ENCODE results near the gene GMPPA. TPM values are rescaled to one million over a fixed set of nuclear protein-coding genes. Genes with fewer than 3 reads are reported as not detected.

GMPPA gene
- polyA plus RNA-seq, 1 donor from 2014 or later: 24.4 TPM

GRCh38 chr2:219488844-219489194 is 9.9 kb upstream of the GMPPA start:
- Mint-ChIP-seq H3K27me3 (peaks cover 45% of the 10 kb centered on the region), H3K4me1 (no peaks in the 10 kb centered on the region), H3K9me3 (no peaks in the 10 kb centered on the region), H3K36me3 (no peaks in the 10 kb centered on the region), H3K4me3 (no peak overlapping the region), H3K27ac (no peak overlapping the region)

GRCh38 chr2:219489315-219489714 is 9.4 kb upstream of the GMPPA start:
- H3K9me3 Mint-ChIP-seq: no peaks in the 10 kb centered on the region
- no peaks in the 10 kb centered on the region for H3K36me3 Mint-ChIP-seq
- no peaks in the 10 kb centered on the region for H3K4me1 Mint-ChIP-seq
- peaks cover 45% of the 10 kb centered on the region for H3K27me3 Mint-ChIP-seq
- no peak overlapping the region for H3K4me3 Mint-ChIP-seq
- no peak overlapping the region for H3K27ac Mint-ChIP-seq

- no peaks in the 10 kb centered on the region for H3K36me3 Mint-ChIP-seq
- H3K27ac Mint-ChIP-seq: no peak overlapping the region
- no peak overlapping the region for H3K4me3 Mint-ChIP-seq
- no peaks in the 10 kb centered on the region for H3K4me1 Mint-ChIP-seq
- H3K9me3 Mint-ChIP-seq: no peaks in the 10 kb centered on the region
- H3K27me3 Mint-ChIP-seq: peaks cover 41% of the 10 kb centered on the region
These were observed 8.5 kb upstream of the GMPPA start for GRCh38 chr2:219490186-219490585.

GRCh38 chr2:219490600-219491130 is 8.0 kb upstream of the GMPPA start:
- peaks cover 39% of the 10 kb centered on the region for H3K27me3 Mint-ChIP-seq
- H3K27ac Mint-ChIP-seq: no peak overlapping the region
- no peaks in the 10 kb centered on the region for H3K4me1 Mint-ChIP-seq
- no peaks in the 10 kb centered on the region for H3K36me3 Mint-ChIP-seq
- no peaks in the 10 kb centered on the region for H3K9me3 Mint-ChIP-seq
- no peak overlapping the region for H3K4me3 Mint-ChIP-seq

GRCh38 chr2:219491278-219491963 is 7.3 kb upstream of the GMPPA start:
- no peak overlapping the region for H3K4me3 Mint-ChIP-seq
- no peaks in the 10 kb centered on the region for H3K4me1 Mint-ChIP-seq
- H3K27me3 Mint-ChIP-seq: peaks cover 38% of the 10 kb centered on the region
- H3K36me3 Mint-ChIP-seq: no peaks in the 10 kb centered on the region
- no peaks in the 10 kb centered on the region for H3K9me3 Mint-ChIP-seq
- no peak overlapping the region for H3K27ac Mint-ChIP-seq

- no peaks in the 10 kb centered on the region for H3K9me3 Mint-ChIP-seq
- peak overlapping the region in 1 of 3 donors; percentile 77 for H3K27ac Mint-ChIP-seq
- peaks cover 38% of the 10 kb centered on the region for H3K27me3 Mint-ChIP-seq
- peak overlapping the region in 1 of 4 donors; percentile 32 for H3K4me3 Mint-ChIP-seq
- peaks cover 0 to 3% (median 0%) of the 10 kb centered on the region in 3 donors for H3K4me1 Mint-ChIP-seq
- no peaks in the 10 kb centered on the region for H3K36me3 Mint-ChIP-seq
These were observed 6.1 kb upstream of the GMPPA start for GRCh38 chr2:219492575-219492974.

- no peaks in the 10 kb centered on the region for H3K9me3 Mint-ChIP-seq
These were observed 5.6 kb upstream of the GMPPA start for GRCh38 chr2:219493086-219493485.

GRCh38 chr2:219494952-219495530 is 3.6 kb upstream of the GMPPA start:
- H3K4me3 Mint-ChIP-seq: peak overlapping the region in 1 of 4 donors; percentile 88

More at GRCh38 chr2:219493086-219493485, 5.6 kb upstream of the GMPPA start:
- H3K27me3 Mint-ChIP-seq: peaks cover 34% of the 10 kb centered on the region
- H3K4me3 Mint-ChIP-seq: peak overlapping the region in 1 of 4 donors; percentile 32
- H3K27ac Mint-ChIP-seq: peak overlapping the region in 1 of 3 donors; percentile 77
- H3K4me1 Mint-ChIP-seq: peaks cover 0 to 3% (median 0%) of the 10 kb centered on the region in 3 donors
- no peaks in the 10 kb centered on the region for H3K36me3 Mint-ChIP-seq

GRCh38 chr2:219495531-219496122 is 3.1 kb upstream of the GMPPA start:
- Mint-ChIP-seq H3K9me3 (no peaks in the 10 kb centered on the region), H3K36me3 (no peaks in the 10 kb centered on the region), H3K27me3 (peaks cover 29% of the 10 kb centered on the region), H3K4me1 (peaks cover 10 to 18% (median 13%) of the 10 kb centered on the region in 3 donors), H3K4me3 (peak overlapping the region in 1 of 4 donors; percentile 88), H3K27ac (no peak overlapping the region)

More at GRCh38 chr2:219494952-219495530, 3.6 kb upstream of the GMPPA start:
- no peak overlapping the region for H3K27ac Mint-ChIP-seq
- H3K4me1 Mint-ChIP-seq: peaks cover 10 to 15% (median 13%) of the 10 kb centered on the region in 3 donors
- peaks cover 32% of the 10 kb centered on the region for H3K27me3 Mint-ChIP-seq
- no peaks in the 10 kb centered on the region for H3K36me3 Mint-ChIP-seq
- H3K9me3 Mint-ChIP-seq: no peaks in the 10 kb centered on the region

- H3K9me3 Mint-ChIP-seq: no peaks in the 10 kb centered on the region
- no peak overlapping the region for H3K27ac Mint-ChIP-seq
- H3K4me1 Mint-ChIP-seq: peaks cover 10 to 18% (median 13%) of the 10 kb centered on the region in 3 donors
- H3K36me3 Mint-ChIP-seq: no peaks in the 10 kb centered on the region
- H3K4me3 Mint-ChIP-seq: peak overlapping the region in 3 of 4 donors; percentile 65 to 88 (median 73)
- peaks cover 29% of the 10 kb centered on the region for H3K27me3 Mint-ChIP-seq
These were observed 2.4 kb upstream of the GMPPA start for GRCh38 chr2:219496247-219496824.

GRCh38 chr2:219496825-219497494 is 1.7 kb upstream of the GMPPA start:
- peaks cover 10 to 18% (median 13%) of the 10 kb centered on the region in 3 donors for H3K4me1 Mint-ChIP-seq
- H3K9me3 Mint-ChIP-seq: no peaks in the 10 kb centered on the region
- peak overlapping the region in 1 of 3 donors; percentile 97 for H3K27ac Mint-ChIP-seq
- H3K27me3 Mint-ChIP-seq: peaks cover 27% of the 10 kb centered on the region
- H3K4me3 Mint-ChIP-seq: peak overlapping the region; percentile 70 to 99 (median 93)
- H3K36me3 Mint-ChIP-seq: no peaks in the 10 kb centered on the region

- Mint-ChIP-seq H3K27me3 (peaks cover 24% of the 10 kb centered on the region), H3K9me3 (no peaks in the 10 kb centered on the region)
These were observed 1.0 kb upstream of the GMPPA start for GRCh38 chr2:219497495-219498279.

GRCh38 chr2:219499058-219499307 is 292 bp downstream of the GMPPA start:
- Mint-ChIP-seq H3K9me3 (no peaks in the 10 kb centered on the region), H3K27me3 (peaks cover 20% of the 10 kb centered on the region), H3K27ac (peak overlapping the region; percentile 25 to 97 (median 92)), H3K4me3 (peak overlapping the region; percentile 88 to 99 (median 98)), H3K36me3 (no peaks in the 10 kb centered on the region), H3K4me1 (peaks cover 10 to 18% (median 13%) of the 10 kb centered on the region in 3 donors)

More at GRCh38 chr2:219497495-219498279, 1.0 kb upstream of the GMPPA start:
- peaks cover 10 to 18% (median 13%) of the 10 kb centered on the region in 3 donors for H3K4me1 Mint-ChIP-seq
- peak overlapping the region; percentile 88 to 99 (median 98) for H3K4me3 Mint-ChIP-seq
- H3K36me3 Mint-ChIP-seq: no peaks in the 10 kb centered on the region
- H3K27ac Mint-ChIP-seq: peak overlapping the region in 1 of 3 donors; percentile 97

GRCh38 chr2:219499555-219499954 is 864 bp downstream of the GMPPA start:
- Mint-ChIP-seq H3K27me3 (peaks cover 17% of the 10 kb centered on the region), H3K9me3 (no peaks in the 10 kb centered on the region), H3K36me3 (peaks cover 2% of the 10 kb centered on the region), H3K27ac (peak overlapping the region in 1 of 3 donors; percentile 97), H3K4me3 (peak overlapping the region; percentile 88 to 99 (median 94)), H3K4me1 (peaks cover 11 to 18% (median 13%) of the 10 kb centered on the region in 3 donors)

All from IgD-negative memory B cell (primary cell).